GM12891 (cell line): ENCODE data around the gene CNTFR.

Source experiments
- POLR2A ChIP-seq: IDR thresholded peaks from 2 replicates; pipeline ENCODE4 v1.6.1; 2011; ENCODE audit warnings: low read depth, low read length, control low read depth
- POU2F2 ChIP-seq: IDR thresholded peaks from 2 replicates; pipeline ENCODE4 v1.6.1; 2011; ENCODE audit warnings: low read depth, mild to moderate bottlenecking, control low read depth, low read length, moderate library complexity
- SPI1 ChIP-seq: IDR thresholded peaks from 2 replicates; pipeline ENCODE4 v1.6.1; 2011; ENCODE audit warnings: low read depth, low read length, control low read depth

GRCh38 chr9:34514401-34514800 is 75.1 kb downstream of the CNTFR start:
- TF ChIP-seq POU2F2 (no peak), SPI1 (no peak), POLR2A (no peak)
